DND-41 (cell line): ENCODE measurements around the gene MMAB.

ENCODE experiments used
- ATAC-seq: fragments of 200-7000 bp; cut with Tn5 transposase; 3 replicates; pipeline ENCODE4 v1.9.1; 2021; ENCODE audit warnings: low read depth; ENCODE audit not compliant: insufficient read depth
- DNase-seq: peaks from one replicate; pipeline ENCODE4 v3.0.0-alpha.2; 2020
- H2AFZ ChIP-seq: 2 replicates; pipeline ENCODE4 v1.6.0; 2012; ENCODE audit warnings: low read depth, low read length
- H3K27ac ChIP-seq: 2 replicates; pipeline ENCODE4 v1.5.1; 2012; ENCODE audit warnings: low read length, inconsistent platforms
- H3K27me3 ChIP-seq: fragments of 200-600 bp; sonication (generic); 2 replicates; pipeline ENCODE4 v1.6.0; 2012; ENCODE audit warnings: low read length, mild to moderate bottlenecking, inconsistent platforms; ENCODE audit not compliant: insufficient read depth, poor library complexity
- H3K36me3 ChIP-seq: 2 replicates; pipeline ENCODE4 v1.5.1; 2012; ENCODE audit warnings: low read length, inconsistent platforms; ENCODE audit not compliant: insufficient read depth
- H3K4me1 ChIP-seq: 2 replicates; pipeline ENCODE4 v1.5.1; 2012; ENCODE audit warnings: mild to moderate bottlenecking, low read length; ENCODE audit not compliant: insufficient read depth
- H3K4me2 ChIP-seq: 2 replicates; pipeline ENCODE4 v1.6.0; 2012; ENCODE audit warnings: mild to moderate bottlenecking, moderate library complexity, low read length, inconsistent platforms; ENCODE audit not compliant: insufficient read depth
- H3K4me3 ChIP-seq, 2 experiments: fragments of 200-600 bp in 1 of 2; shearing (Covaris generic) in 1 of 2; 2 replicates each; pipeline ENCODE4 v1.5.1; 2012 to 2016; ENCODE audit warnings: inconsistent platforms in 2 of 2, low read length in 2 of 2, mild to moderate bottlenecking in 2 of 2, low read depth in 1 of 2, moderate library complexity in 1 of 2
- H3K79me2 ChIP-seq: 2 replicates; pipeline ENCODE4 v1.6.0; 2012; ENCODE audit warnings: low read length, inconsistent platforms; ENCODE audit not compliant: insufficient read depth
- H3K9ac ChIP-seq: 2 replicates; pipeline ENCODE4 v1.6.0; 2012; ENCODE audit warnings: low read depth, mild to moderate bottlenecking, inconsistent platforms, low read length, moderate library complexity
- H3K9me3 ChIP-seq: 2 replicates; pipeline ENCODE4 v1.5.1; 2012; ENCODE audit warnings: low read length, moderate library complexity, mild to moderate bottlenecking, inconsistent platforms; ENCODE audit not compliant: insufficient read depth, severe bottlenecking
- H4K20me1 ChIP-seq: 2 replicates; pipeline ENCODE4 v1.6.0; 2012; ENCODE audit warnings: low read length; ENCODE audit not compliant: insufficient read depth
- CTCF ChIP-seq: IDR thresholded peaks from 2 replicates; pipeline ENCODE4 v1.5.1; 2012; ENCODE audit warnings: borderline replicate concordance, low read length, moderate library complexity, mild to moderate bottlenecking; ENCODE audit not compliant: poor library complexity, severe bottlenecking; ENCODE audit errors: extremely low read depth
- EZH2 ChIP-seq: IDR thresholded peaks from 3 replicates; pipeline ENCODE4 v1.6.1; 2012; ENCODE audit warnings: borderline replicate concordance, low read depth, mild to moderate bottlenecking, moderate library complexity, low read length, inconsistent platforms; ENCODE audit not compliant: severe bottlenecking

The MMAB gene

GRCh38 chr12:109517619-109518018, 55.7 kb downstream of the MMAB start:
- peaks cover 81% of the 10 kb centered on the region for H3K36me3 ChIP-seq
- no peaks in the 10 kb centered on the region for H3K27me3 ChIP-seq
- H3K4me1 ChIP-seq, result no peaks in the 10 kb centered on the region
- H3K79me2 ChIP-seq, result no peaks in the 10 kb centered on the region
- H2AFZ ChIP-seq, result no peak overlapping the region
- no peaks in the 10 kb centered on the region for H3K9me3 ChIP-seq
- DNase-seq (no peak), ATAC-seq (no peak)
- H3K9ac ChIP-seq, result no peak overlapping the region
- no peaks in the 10 kb centered on the region for H4K20me1 ChIP-seq
- TF ChIP-seq EZH2 (no peak), CTCF (no peak)
- no peak overlapping the region for H3K4me2 ChIP-seq
- no peak overlapping the region for H3K27ac ChIP-seq
- H3K4me3 ChIP-seq, result no peak overlapping the region

- Histone ChIP-seq H3K4me1 (no peaks in the 10 kb centered on the region), H3K27me3 (no peaks in the 10 kb centered on the region), H3K4me2 (no peak overlapping the region), H3K36me3 (peaks cover 75% of the 10 kb centered on the region), H3K9ac (no peak overlapping the region), H3K27ac (no peak overlapping the region), H4K20me1 (no peaks in the 10 kb centered on the region), H3K9me3 (no peaks in the 10 kb centered on the region), H3K4me3 (no peak overlapping the region), H2AFZ (no peak overlapping the region), H3K79me2 (no peaks in the 10 kb centered on the region)
- TF ChIP-seq EZH2, result no peak
- TF ChIP-seq CTCF, result no peak
- no peak for DNase-seq
- no peak for ATAC-seq
These were observed 59.3 kb downstream of the MMAB start for GRCh38 chr12:109513977-109514376.

- Histone ChIP-seq H3K9me3 (no peaks in the 10 kb centered on the region), H3K36me3 (peaks cover 77% of the 10 kb centered on the region)
These were observed 60.3 kb downstream of the MMAB start for GRCh38 chr12:109513051-109513450.

GRCh38 chr12:109512608-109513007, 60.7 kb downstream of the MMAB start:
- no peaks in the 10 kb centered on the region for H3K27me3 ChIP-seq
- no peaks in the 10 kb centered on the region for H3K4me1 ChIP-seq
- peaks cover 77% of the 10 kb centered on the region for H3K36me3 ChIP-seq
- H3K9me3 ChIP-seq, result no peaks in the 10 kb centered on the region
- H3K4me2 ChIP-seq, result no peak overlapping the region
- H4K20me1 ChIP-seq, result no peaks in the 10 kb centered on the region
- H3K27ac ChIP-seq, result no peak overlapping the region
- no peak for DNase-seq
- no peak overlapping the region for H2AFZ ChIP-seq
- H3K9ac ChIP-seq, result no peak overlapping the region
- ATAC-seq, result no peak
- TF ChIP-seq CTCF (no peak), EZH2 (no peak)
- no peaks in the 10 kb centered on the region for H3K79me2 ChIP-seq
- no peak overlapping the region for H3K4me3 ChIP-seq

More at GRCh38 chr12:109513051-109513450, 60.3 kb downstream of the MMAB start:
- Histone ChIP-seq H3K27ac (no peak overlapping the region), H3K79me2 (no peaks in the 10 kb centered on the region), H3K27me3 (no peaks in the 10 kb centered on the region), H2AFZ (no peak overlapping the region), H3K4me2 (no peak overlapping the region), H3K4me1 (no peaks in the 10 kb centered on the region), H3K9ac (no peak overlapping the region), H3K4me3 (no peak overlapping the region), H4K20me1 (no peaks in the 10 kb centered on the region)
- DNase-seq (no peak), ATAC-seq (no peak)
- no peak for TF ChIP-seq EZH2
